ENCODE data around the gene UMODL1.

The UMODL1 gene

DNA sequence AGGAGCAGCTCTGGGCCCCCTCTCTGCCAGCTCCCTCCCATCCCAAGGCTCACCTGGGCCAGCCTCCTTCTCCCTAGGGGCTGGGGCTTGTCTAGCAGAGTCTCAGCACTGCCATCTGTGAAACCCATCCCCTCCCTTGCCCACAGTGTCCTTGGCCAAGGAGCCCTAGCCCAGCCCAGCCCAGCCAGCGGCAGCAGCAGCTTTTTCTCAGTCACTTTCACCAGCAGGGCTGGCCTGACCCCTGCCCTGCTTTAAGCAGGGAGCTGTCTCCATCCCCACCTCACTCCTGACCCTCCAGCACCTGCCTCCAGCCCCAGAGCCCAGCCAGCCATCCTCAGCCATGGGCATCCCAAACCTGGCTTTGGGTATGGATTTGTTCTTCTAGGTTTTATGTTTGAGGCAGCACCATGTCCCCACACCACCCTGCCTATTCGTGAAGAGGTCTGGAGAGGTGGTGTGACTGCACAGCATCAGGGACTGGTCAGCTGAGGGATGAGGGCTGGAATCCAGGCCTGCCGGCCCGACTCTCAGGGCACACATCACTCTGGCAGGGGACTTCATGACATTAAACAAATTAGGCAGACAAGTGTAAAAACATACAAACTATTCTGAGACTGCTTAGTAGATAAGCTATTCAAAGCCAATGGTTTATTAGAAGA lies 111.7 kb downstream of the UMODL1 start:
- no peak for DNase-seq

DNA sequence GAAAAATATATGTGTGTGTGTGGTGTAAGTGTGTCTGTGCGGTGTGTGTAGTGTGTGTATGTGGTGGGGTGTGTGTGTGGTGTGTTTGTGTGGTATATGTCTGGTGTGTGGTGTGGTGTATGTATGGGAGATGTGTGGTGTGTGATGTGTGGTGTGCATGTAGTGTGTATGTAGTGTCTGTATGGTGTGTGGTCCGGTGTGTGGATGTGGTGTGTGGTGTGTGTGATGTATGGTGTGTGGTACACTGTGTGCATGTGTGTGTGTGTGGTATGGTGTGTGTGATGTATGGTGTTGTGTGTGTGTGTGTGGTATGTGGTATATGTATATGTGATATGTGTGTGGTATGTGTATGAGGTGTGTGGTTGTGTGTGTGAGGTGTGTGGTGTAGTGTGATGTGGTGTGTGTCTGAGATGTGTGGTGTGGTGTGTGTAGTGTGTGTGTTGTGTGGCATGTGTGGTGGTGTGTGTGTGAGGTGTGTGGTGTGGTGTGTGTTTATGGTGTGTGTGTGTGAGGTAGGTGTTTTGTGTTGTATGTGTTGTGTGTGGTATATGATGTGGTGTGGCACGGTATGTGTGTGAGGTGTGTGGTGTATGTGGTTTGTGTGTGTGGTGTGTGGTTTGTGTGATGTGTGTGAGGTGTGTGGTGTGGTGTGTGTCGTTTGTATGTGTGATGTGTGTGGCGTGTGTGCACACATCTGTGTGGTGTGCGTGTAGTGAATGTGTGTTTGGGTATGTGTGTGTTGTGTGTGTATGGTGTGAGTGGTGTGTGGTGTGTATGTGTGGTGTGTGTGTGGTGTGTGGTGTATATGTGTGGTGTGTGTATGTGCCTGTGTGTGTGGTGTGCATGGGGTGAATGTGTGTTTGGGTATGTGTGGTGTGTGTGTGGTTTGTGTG lies 112.5 kb downstream of the UMODL1 start:
- DNase-seq: no peak

DNA sequence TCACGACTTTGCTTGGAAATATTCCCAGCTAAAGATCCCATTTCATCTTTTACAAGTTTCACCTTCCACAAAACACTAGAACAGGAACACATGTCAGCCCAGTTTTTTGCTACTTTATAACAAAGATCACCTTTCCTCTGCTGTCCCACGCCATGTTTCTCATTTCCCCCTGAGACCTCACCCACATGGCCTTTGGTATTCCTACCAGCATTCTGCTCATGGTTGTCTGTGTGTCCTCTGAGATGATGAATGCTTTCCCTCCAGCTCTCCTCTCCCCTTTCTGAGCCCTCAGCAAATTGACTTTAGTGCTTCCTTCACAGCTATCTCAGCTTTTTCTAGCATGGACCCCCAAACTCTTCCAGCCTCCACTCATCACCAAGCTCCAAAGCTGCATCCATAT lies 115.5 kb downstream of the UMODL1 start:
- DNase-seq: no peak

DNA sequence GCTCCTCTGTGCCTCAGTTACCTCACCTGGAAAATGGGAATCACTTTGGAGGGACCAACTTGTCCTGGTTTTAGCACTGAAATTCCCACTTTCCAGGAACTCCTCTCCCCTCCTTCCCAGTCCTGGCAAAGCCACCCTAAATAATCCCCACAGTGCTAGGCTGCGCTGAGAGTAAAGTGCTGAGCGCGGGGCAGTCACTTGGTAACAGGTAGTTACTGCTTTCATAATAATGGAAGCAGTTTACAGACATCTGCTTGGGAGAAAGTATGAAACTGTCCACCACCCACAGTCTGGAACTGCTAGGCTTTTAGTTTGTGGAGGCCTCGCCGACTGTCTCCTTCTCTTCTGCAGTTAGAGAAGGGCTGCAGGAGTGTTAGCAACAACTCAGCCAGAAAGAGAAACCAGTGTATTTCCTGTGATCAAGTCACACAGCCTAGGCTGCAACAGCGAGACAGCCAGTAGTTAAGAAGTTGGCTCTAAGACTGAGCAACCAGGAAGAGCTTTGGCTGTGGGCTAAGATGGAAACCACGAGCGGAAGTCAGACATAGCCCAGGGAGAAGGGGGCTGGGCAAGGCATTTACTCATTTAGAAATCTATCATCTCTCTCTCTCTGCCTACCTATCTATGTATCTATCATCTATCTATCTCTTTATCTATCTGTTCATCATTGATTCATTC lies 117.0 kb downstream of the UMODL1 start:
- DNase-seq: peak in 4 of 56 donors; percentile 18 to 28 (median 22)

DNA sequence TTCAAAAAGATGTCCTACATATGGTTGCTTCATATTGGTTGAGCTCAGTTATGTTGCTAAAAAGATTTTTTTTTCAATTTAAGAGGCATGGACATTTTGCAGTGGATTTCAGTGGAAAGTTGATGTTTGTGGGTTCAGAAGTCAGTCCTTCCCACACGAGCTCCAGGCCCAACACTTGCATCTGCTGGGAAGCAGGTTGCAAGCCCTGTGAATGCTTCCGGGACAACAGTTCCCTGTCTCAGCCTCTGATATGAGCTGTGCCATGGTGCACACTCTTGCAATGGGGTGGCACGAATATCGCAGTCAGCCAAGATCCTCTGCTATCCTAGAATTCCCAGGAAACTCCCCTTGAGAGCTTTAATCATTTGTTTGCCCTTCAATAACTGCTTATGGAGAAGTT lies 117.5 kb downstream of the UMODL1 start:
- DNase-seq: no peak

DNA sequence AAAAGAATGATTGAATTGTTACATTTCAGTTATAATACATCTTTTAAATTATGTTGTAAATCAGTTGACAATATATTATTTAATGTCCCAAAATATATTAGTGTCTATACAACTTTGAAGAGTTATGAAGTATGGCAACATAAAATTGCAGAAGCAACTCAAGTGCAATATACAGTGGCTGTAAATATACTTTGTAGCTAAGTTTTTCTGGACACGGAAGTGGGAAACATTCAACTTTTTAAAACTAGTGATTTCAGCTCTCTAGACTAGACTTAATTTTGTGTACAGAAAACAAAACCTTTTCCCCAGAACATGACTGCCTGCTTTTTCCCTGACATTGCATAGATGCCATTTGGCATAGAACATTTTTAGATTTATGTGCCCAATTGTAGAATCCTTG lies 118.3 kb downstream of the UMODL1 start:
- no peak for DNase-seq

DNA sequence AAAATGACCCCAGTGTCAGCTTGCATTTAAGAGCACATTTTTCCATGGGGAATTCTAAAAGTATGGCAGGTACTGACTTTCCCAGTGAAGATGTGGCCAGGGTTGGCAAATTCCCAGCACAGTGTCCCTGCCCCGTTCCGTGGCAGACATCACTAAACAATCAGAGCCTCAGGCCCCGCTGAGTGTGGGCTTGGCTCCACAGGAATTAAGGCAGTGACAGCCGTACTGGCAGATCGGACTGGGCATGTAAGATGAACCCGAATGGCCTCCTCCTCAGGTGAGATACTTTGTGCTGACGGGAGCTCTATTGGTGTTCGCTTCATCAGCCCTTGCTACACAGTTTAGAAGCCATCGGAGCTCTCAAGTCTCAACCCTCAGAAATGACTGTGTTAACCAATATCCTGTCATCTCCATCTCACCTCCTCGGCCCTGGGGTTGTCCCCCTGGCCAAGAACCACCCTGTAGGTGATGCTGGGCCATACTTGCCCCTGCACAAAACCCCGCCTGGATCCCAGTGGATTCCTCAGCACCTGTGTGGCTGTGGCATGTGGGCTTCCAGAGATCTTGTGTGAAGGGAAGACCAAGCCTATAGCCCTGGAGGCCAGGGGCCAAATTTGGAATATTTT lies 118.9 kb downstream of the UMODL1 start:
- no peak for DNase-seq

DNA sequence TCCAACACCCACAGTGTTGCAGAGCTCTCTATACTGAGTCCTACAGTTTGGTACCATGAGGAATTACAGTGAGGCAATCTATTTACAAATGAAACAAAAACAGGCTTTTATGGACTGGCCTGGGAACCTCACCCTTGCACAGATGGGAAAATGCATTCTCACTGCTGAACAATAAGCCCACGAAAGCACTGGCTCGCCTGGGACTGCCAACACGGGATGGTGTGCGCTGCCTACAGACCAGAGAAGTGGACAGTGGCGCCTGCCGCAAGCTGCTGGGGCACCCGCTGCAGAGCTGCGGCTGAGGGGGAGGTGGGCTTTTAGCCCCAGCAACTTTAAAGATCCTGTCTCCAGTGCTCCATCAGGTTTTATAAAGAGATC lies 119.4 kb downstream of the UMODL1 start:
- peak in 44 of 56 donors; percentile 17 to 82 (median 60) for DNase-seq

DNA sequence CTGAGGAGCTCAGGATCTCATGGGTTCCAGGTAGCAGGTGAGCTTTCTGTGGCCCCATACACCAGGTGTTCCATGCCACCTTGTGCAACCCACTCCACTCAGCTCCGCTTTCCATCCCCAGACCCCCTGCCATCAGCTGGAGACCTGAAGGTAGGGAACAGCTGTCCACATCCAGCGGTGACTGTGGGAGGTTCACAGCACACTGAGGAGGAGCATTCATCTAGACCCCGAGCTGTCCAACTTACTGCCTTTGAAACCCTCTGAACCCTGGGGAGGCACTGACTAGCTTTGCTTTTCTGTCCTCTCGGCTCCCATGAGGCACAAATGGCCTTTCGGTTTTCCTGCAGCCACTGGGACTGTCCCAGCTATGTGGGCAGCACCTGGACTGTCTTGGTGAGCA lies 119.9 kb downstream of the UMODL1 start:
- no peak for DNase-seq

DNA sequence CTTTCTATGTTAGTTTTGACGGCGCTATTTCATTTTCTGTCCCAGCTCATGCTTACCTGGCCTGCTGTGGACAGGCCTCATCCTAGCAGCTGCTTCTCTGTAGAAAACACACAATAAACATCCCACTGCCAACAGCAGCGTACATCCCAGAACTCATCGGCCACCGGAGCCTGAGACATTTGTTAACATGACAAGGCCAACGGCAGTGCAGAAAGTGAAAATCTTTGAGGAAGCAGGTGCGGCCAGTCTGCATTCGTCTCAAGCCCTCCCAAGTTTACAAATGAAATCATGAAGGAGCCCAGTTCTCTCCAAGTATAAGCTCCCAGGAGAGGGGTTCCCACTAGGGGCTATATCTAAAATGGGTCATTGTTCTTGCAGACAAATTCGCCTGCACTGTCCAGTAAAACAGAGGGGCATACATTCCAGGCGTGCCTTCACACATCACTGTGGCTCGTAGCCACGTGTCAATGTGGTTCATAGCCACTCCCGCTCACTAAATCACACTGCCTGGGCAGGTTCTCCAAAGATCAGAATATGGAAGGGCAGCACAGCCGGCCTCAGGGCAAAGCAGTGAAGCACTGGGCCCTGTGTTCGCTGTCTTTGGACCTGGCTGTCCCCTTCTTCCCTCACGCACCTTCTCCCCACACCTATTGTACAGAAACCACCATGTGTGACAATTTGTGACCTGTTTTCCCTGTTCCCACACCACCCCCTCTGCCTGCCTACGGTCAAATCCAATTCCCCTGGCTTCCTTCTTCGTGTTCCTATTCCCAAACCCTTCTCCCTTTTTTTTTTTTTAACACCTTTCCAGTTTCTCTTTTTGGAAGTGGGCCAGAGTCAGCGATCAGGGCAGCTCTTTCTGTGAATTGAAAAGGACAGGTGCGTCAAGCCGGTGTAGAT lies 120.8 kb downstream of the UMODL1 start:
- no peak for DNase-seq
